CD4-positive, alpha-beta T cell treated with Interleukin-17A for 1 hour (primary cell): ENCODE results near the gene C5AR2.
"Not testable (repeated sequence)": the region's sequence is repeated elsewhere in the genome, so short reads cannot be mapped to it uniquely, and the experiment has no call there.

Experiments
- DNase-seq: peaks from one replicate; pipeline ENCODE4 v3.0.0-alpha.2; 2020

C5AR2 gene

GRCh38 chr19:47365455-47365854, 33.5 kb downstream of the C5AR2 start:
- DNase-seq = not testable (repeated sequence)

DNA sequence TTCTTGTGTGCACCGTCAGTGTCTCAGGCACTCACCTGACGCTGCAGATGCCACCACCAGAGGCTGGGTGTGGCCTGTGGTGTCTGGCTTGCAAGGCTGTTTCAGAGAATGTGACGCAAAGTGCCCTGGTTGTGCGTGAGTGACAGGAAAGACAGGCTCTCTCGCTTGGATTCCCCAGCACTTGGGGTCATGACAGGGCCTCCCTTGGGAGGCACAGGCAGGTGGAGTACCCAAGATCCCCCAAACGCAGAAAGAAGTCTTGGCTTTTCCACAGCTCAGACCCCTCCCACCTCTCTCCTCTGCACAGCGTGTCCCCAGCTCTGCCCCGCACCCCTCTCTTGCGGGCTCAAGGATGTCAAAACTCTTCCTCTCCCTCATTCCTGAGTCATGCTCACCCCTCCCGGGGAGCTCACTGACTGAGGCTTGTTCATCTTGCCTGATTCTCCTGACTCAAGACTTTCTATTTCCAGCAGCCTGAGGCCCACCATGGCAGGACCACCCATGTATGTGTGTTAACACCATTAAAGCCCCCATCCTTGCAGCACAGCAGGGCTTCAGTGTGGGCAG, 38.2 kb downstream of the C5AR2 start:
- DNase-seq = no peak

- DNase-seq = no peak
Measured at GRCh38 chr19:47371261-47371660, 39.3 kb downstream of the C5AR2 start.

GRCh38 chr19:47372603-47373002, 40.6 kb downstream of the C5AR2 start:
- DNase-seq = no peak

DNA sequence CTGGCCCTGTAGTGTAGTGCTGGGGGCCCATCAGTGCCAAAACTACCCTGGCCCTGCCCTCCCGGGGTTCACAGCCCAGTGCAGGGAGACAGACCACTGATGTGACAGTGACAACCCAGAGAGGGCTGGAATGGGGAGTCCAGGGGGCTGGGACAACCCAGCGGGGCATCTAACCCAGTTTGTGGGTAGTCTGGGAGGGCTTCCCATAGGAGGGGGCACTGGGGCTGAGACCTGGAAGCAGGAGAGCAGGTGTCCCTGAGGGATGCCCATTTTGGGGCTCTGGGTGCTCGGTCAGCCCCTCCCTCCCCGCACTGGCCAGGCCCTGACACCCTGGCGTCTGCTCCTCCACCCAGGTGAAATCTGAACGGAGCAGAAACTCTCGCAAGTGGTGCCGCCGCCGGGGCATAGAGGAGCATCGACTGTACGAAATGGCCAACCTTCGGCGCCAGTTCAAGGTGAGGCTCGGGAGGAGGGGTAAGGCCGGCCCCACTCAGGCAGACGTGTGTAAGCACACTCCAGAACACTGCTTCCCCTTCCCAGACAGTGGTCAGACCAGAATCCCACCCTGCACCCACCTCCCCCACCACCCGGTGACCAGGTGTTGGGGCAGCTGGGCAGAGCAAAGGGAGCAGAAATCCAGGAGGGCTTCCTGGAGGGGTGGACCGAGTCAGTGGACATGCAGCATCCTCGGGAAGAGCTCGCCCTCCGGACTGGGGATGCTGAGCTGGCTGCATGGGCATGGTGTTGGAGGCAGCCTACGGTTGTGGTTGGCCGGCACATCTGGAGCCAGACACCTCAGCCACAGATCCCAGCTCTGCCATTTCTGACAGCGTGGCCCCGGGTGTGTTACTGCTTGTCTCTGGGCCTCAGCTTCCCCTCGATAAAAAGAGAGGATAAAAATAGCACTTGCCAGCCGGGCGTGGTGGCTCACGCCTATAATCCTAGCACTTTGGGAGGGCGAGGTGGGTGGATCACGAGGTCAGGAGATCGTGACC, 41.6 kb downstream of the C5AR2 start:
- no peak for DNase-seq

- no peak for DNase-seq
Measured at GRCh38 chr19:47374876-47375693, 43.1 kb downstream of the C5AR2 start.

DNA sequence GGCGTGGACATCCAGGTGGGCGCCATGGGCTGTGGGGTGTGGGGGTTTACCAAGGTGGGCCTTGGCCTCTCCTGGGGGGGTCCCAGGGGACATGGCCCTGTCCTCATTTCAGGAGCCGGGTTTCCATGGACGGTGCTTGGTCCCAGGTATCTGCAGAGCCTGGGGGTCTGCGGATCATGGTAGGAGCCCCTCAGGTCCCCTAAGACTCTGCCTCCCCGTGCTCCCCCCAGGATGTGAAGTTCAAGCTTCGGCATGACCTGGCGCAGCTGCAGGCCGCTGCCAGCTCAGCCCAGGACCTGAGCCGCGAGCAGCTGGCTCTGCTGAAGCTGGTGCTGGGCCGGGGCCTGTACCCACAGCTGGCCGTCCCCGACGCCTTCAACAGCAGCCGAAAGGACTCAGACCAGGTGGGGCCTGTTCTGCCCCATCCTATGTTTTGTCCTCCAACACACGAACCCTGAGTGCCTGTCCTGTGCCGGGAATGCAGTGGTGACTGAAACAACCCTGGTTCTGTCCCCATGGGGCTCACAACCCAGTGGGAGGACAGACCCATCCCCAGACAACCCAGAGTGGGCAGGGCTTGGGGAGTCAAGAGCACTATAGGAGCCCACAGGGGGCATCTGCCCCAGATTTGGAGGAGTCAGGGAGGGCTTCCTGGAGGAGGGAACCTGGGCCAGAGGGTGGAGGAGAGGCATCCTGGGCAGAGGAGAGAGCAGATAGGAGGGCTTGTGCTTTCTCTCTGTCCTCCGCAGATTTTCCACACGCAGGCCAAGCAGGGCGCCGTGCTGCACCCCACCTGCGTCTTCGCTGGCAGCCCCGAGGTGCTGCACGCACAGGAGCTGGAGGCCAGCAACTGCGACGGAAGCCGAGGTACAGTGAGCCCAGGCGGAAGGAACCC, 44.0 kb downstream of the C5AR2 start:
- DNase-seq = no peak

DNA sequence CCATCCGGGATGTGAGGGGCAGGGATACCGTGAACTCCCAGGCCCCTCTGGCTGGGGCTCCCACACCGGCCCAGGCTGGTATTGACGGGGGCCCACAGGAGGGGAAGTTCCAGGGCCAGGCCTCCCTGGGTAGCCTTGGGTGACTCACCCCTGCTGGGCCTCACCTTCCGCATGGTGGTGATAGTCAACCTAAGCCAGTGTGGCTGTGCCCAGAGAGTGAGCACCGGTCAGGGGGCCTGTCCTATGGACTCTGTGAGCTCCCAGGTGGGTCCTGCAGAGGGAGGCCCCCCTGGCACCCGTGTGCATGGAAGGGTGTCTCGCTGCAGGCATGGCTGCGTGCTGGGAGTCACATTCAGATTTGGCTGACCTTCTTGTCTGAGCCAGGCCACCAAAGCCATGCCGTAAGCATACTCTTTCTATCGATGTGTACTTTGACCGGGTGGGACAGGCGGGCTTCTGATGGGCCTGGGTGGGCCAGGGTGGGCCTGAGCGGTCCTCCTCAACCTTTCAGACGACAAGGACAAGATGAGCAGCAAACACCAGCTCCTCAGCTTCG, 44.7 kb downstream of the C5AR2 start:
- DNase-seq = no peak

DNA sequence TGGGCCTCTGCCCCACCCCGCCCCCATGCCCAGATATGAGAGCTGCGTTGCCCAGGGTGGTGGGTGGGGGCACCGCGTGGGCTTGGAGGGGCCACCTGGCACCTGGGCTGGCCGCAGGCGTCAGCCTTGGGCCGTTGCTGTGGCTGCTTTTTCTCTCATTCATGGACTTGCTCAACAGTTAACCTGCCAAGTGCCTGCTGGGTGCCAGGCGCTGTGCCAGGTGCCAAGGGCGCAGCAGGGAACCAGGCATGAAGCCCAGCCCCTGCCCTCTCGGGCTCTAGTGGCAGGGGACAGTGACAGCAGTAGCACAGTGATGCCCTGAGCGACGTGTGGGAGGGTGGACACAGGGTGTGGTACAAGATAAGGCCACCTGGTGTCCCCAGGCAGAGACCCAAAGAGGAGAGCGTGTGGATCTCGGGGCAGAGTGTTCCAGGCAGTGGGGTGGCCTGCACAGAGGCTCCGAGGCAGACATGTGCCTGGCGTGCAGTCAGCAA, 45.3 kb downstream of the C5AR2 start:
- no peak for DNase-seq

- no peak for DNase-seq
Measured at GRCh38 chr19:47377801-47378200, 45.8 kb downstream of the C5AR2 start.

DNA sequence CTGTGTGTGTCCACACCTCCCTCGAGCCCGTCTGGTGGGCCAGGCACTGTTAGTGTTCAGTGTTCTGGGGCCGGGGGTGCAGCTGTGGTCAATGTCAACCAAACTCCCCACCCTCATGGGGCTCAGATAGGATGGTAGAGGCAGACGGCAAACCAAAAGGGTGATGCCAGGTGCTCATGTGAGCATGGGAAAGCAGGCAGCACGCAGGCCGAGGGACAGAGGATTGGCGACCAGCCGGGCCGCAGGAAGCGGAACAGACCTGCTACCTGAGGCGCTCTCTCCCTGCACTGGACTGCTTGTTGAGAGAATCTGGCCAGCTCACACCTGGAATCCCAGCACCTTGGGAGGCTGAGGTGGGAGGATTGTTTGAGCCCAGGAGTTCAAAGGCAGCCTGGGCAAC, 46.3 kb downstream of the C5AR2 start:
- no peak for DNase-seq

DNA sequence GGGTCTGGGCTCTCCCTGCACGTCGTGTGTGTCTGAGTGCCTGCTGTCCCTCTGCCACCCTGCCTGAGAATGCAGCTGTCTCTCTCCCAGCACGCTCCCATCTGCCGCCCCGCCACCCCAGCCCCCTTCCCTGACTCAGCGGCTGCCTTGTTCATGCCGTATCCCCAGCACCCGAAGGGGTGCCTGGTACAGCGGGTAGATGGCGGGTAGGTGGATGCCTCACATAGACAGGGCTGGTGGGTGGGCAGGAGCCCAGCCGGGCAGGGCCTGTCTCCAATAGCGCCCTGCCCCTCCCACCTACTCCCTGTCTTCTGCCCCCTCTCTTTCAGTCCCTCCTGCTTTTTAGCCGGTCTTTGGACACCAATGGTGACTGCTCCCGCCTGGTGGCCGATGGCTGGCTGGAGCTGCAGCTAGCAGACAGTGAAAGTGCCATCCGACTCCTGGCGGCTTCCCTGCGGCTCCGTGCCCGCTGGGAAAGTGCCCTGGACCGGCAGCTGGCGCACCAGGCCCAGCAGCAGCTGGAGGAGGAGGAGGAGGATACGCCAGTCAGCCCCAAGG, 47.5 kb downstream of the C5AR2 start:
- DNase-seq = no peak

- DNase-seq = no peak
Measured at GRCh38 chr19:47380559-47380958, 48.6 kb downstream of the C5AR2 start.

- no peak for DNase-seq
Measured at GRCh38 chr19:47381121-47381520, 49.1 kb downstream of the C5AR2 start.

DNA sequence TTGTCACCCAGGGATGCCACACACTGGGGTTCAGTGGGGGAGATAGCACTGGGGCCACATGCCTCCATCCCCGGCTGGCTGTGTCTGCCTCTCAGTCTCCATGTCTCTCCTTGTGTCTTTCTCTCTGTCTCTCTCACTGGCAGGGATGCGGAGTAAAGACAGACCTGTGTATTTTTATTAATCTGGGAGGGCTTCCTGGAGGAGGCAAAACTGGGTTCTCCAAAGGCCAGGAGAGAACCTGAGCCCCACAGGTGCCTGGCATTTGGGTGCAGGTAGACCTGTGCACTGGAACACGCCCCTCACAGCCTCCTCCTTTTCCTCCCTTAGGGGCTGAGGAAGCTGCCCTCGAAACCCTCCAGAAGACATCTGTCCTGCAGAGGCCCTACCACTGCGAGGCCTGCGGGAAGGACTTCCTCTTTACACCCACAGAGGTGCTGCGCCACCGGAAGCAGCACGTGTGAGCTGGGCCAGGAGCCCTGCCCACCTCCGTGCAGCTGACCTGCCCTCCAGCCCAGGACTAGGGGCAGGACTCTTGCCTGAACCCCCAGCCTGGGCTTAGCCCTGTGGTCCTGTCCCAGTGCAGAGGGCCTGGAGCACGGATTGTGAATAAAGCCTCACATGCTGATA, 49.8 kb downstream of the C5AR2 start:
- peak; percentile 43 for DNase-seq

DNA sequence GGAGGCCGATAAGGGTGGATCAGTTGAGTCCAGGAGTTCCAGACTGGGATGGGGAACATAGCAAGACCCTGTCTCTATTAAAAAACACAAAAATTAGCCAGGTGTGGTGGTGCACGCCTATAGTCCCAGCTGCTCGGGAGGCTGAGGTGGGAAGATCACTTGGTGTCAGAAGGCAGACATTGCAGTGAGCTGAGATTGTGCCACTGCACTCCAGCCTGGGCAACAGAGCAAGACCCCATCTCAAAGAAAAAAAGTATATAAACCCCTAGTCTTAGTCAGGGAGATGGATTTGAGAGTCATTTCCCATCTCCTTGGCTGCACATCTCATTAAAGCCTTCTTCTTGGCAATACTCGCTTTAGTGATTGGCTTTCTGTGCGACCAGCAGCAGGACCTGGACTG, 51.9 kb downstream of the C5AR2 start:
- DNase-seq = not testable (repeated sequence)

- DNase-seq = not testable (repeated sequence)
Measured at GRCh38 chr19:47384533-47384932, 52.6 kb downstream of the C5AR2 start.

DNA sequence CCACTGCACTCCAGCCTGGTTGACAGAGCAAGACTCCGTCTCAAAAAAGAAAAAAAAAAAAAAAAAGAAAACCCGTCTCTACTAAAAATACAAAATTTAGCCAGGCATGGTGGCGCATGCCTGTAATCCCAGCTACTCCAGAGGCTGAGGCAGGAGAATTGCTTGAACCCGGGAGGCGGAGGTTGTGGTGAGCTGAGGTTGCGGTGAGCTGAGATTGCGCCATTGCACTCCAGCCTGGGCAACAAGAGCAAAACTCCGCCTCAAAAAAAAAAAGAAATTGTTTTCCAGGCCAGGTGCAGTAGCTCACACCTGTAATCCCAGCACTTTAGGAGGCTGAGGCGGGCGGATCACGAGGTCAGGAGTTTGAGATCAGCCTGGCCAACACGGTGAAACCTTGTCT, 54.6 kb downstream of the C5AR2 start:
- not testable (repeated sequence) for DNase-seq

- DNase-seq = not testable (repeated sequence)
Measured at GRCh38 chr19:47387623-47388022, 55.6 kb downstream of the C5AR2 start.

DNA sequence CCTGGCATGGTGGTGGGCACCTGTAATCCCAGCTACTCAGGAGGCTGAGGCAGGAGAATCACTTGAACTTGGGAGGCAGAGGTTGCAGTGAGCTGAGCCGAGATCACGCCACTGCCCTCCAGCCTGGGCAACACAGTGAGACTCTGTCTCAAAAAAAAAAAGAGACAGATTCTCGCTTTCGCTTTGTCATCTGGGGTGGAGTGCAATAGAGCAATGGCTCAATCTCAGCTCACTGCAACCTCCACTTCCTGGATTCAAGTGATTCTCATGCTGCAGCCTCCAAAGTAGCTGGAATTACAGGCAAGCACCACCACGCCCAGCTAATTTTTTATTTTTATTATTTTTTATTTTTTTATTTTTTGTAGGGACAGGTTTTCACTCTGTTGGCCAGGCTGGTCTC, 56.7 kb downstream of the C5AR2 start:
- DNase-seq = peak; percentile 6

DNA sequence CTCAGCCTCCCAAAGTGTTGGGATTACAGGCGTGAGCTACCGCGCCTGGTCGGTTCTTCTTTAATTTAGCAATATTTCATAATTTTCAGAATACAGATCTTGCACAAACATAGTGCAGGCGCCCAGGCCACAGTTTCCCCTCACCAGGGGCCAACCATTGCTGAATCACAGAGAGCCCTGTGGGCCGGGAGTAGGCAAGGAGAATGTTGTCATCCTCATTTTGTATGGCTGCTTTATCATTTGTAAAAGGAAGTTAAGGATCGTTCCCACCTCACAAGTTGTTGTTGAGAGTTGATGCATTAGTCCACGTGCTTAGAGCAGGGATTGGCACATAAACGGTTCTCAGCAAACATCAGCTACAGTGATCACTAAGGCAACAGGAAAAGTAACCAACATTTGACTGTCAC, 57.2 kb downstream of the C5AR2 start:
- peak; percentile 31 for DNase-seq
